D721Med (cell line): ENCODE measurements around the gene PPARA.

Source experiments
- DNase-seq: peaks from one replicate; pipeline ENCODE4 v3.0.0; 2011; ENCODE audit warnings: low spot score; ENCODE audit not compliant: insufficient read length
- FAIRE-seq: peaks from 2 replicates; lab custom pipeline; 2011; peaks lifted over from hg19 to GRCh38; lab: Jason Lieb, UNC
- TF ChIP-seq, protein P1 (sequence below): IDR thresholded peaks from 2 replicates; pipeline ENCODE4 v1.5.1; 2012; ENCODE audit warnings: mild to moderate bottlenecking, control low read depth; ENCODE audit not compliant: insufficient read depth; ENCODE audit errors: missing control alignments

The PPARA gene

DNA sequence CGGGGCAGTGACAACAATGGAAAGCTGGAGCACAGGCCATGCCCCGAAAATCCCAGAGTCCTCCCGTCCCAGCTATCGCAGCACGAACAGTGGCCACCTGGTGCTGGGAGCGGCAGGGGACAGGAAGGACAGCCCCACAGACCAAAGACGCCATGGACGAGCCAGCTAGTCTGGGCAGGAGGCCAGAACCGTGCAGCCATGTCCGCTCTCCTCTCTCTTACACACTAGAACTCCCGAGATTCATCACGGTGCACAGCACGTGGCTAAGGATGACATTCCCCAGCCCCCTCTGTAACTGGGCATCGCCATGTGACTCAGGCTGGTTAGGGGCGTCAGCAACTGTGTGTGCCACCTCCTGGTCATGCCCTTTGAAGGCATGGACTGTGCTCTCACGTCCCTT, 95.2 kb downstream of the PPARA start:
- TF ChIP-seq, protein P1, sequence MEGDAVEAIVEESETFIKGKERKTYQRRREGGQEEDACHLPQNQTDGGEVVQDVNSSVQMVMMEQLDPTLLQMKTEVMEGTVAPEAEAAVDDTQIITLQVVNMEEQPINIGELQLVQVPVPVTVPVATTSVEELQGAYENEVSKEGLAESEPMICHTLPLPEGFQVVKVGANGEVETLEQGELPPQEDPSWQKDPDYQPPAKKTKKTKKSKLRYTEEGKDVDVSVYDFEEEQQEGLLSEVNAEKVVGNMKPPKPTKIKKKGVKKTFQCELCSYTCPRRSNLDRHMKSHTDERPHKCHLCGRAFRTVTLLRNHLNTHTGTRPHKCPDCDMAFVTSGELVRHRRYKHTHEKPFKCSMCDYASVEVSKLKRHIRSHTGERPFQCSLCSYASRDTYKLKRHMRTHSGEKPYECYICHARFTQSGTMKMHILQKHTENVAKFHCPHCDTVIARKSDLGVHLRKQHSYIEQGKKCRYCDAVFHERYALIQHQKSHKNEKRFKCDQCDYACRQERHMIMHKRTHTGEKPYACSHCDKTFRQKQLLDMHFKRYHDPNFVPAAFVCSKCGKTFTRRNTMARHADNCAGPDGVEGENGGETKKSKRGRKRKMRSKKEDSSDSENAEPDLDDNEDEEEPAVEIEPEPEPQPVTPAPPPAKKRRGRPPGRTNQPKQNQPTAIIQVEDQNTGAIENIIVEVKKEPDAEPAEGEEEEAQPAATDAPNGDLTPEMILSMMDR: no peak
- no peak for FAIRE-seq
- no peak for DNase-seq

DNA sequence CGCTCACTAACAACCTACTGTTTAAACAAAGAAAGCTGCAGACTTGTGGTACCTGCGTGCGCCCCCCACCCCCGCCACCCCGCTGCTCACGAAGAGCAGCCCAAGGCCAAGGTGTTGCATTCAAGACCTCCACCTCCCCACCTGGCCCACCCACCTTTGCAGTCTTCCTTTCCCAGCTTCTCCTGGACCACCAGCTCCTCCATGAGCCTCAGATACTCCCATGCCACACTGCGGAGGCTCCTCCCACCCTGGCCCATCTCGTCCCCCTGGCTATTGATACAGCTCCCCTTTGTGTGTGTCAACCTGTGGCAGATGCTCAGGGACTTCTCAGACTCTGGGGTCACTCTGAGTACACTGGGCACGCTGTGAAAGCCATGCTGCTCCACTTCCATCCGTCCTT, 95.9 kb downstream of the PPARA start:
- DNase-seq (no peak), FAIRE-seq (no peak)
- TF ChIP-seq, protein P1: no peak

DNA sequence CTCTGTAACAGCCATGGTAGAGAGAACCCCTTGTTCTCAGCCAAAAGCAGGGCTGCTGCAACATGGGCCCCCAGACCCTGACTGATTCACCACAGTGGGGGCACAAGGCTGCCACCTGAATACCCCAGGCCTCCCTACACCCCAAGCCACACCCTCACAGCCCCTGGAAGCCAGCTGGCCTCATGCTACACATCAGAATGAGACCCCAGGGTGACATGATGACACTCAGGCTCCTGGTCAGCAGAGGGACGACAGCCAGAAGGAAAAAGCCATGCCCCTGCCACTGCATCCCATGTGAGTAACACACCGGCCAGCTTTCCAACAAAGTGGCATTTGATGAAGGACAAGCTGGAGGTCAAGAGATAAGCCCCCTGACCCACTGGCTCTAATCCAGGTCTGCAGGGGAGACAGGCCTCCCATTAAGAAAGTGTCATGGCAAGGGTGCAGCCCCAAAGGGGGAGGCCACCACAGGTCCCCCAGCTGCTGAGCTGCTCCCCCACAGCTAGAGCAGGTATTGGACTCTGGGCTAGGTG, 97.2 kb downstream of the PPARA start:
- TF ChIP-seq, protein P1: no peak
- no peak for FAIRE-seq

DNA sequence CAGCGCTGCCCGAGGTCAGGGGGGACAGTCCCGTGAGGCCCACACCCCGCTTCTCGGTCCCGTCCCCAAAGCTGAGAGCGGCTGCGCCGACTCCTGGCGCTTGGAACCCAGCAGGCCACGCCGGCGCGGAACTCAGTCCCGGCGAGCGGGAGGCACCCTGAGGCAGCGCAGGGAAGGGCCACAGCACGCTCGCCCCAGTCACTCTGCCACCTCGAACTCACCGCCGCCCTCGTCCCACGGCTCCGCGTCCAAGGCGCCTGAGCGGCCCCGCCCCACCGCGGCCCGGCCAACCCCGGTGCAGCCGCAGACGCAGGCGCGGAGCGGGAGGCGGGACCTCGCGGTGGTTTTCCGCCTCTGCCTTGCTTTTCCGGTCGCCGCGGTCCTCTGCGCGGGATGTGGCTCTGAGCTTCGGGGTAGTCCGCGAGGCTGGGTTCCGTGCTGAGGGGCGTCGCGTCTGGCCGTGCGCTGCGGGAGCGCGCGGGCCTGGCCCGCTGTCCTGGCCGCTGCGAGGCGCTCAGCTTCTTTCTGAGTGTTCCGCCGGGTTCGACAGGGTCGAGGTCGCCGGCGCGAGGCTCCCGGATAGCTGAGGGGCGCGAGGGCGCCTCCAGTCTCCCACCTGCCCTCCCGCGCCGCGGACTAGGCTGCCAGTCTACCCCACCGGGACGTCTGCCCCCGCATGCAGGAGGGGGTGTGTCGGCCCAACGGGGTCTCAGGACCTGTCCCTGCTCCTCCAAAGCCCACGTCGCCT, 99.9 kb downstream of the PPARA start, which contains the start of gene CDPF1:
Gene CDPF1 (minus strand): TSS at position 259 of the 748 bp plus-strand sequence. CDS start 2,009 bp downstream, outside the sequence.
- FAIRE-seq: no peak
- DNase-seq: peak; percentile 67

More for the DNA sequence above, 97.2 kb downstream of the PPARA start:
- DNase-seq: no peak

DNA sequence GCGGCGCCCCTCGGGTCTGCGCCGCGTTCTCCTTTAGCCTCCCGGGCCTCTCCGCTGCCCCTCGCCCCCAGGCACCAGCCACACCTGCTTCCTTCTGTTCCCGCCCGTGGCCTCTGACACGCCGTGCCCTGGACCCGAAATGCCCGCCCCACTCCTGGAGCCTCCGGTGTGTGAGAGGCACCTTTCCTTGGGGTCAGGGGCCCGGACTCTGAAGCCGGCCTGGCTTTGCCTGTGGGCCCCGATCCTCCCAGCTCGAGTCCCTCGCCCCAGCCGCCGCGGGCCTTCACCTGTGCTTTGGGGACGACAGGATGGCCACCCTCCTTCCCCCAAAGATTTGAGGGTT, 100.4 kb downstream of the PPARA start:
- FAIRE-seq (no peak), DNase-seq (no peak)
- TF ChIP-seq, protein P1: no peak

More for the DNA sequence above, 99.9 kb downstream of the PPARA start, which contains the start of gene CDPF1:
- TF ChIP-seq, protein P1: no peak

DNA sequence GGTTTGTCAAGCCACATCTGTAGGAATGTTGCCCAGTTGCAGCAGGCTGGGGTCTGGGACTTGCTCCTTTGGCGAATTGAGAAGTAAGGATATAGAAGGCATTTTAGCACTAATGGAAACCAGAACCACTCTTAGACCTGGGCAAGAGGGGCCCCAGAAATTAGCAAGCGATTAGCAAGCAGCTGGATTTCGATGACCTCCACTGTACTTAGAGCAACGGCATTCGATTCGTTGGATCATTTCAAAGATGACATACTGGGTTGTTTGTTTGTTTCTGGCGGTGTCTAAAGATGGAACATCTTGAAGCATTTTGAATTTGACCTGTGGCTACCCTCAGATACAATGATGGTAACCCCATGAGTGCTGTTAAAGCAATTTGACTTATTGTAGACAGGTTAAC, 100.9 kb downstream of the PPARA start:
- FAIRE-seq (no peak), DNase-seq (no peak)
- TF ChIP-seq, protein P1: no peak
